HCT116 (cell line): ENCODE results near the gene SORCS2.

Experiments used
- CEBPB ChIP-seq: IDR thresholded peaks from 2 replicates; pipeline ENCODE4 v1.6.1; 2012; ENCODE audit warnings: low read depth
- EZH2 ChIP-seq: fragments of 200-600 bp; sonication (generic); IDR thresholded peaks from 2 replicates; pipeline ENCODE4 v1.6.1; 2017; ENCODE audit warnings: antibody characterized with exemption, mixed run types
- POLR2A ChIP-seq: IDR thresholded peaks from 2 replicates; pipeline ENCODE4 v1.7.0; 2011; ENCODE audit warnings: borderline replicate concordance; ENCODE audit not compliant: insufficient read depth, insufficient read length; ENCODE audit errors: extremely low read depth
- POLR2AphosphoS5 ChIP-seq: IDR thresholded peaks from 2 replicates; pipeline ENCODE4 v1.6.1; 2011; ENCODE audit warnings: mild to moderate bottlenecking, low read depth, low read length, moderate library complexity
- TF ChIP-seq, protein P1 (sequence below): IDR thresholded peaks from 2 replicates; pipeline ENCODE4 v1.6.1; 2012; ENCODE audit warnings: low read depth
- TF ChIP-seq, protein P2 (sequence below), 3 experiments: fragments of 200-600 bp in 1 of 3; sonication (generic) in 1 of 3; IDR thresholded peaks in 2 of 3; conservative IDR thresholded peaks in 1 of 3; 2 replicates each; pipeline ENCODE4 v1.5.1; 2012 to 2017; ENCODE audit warnings: low read depth in 2 of 3, low read length in 2 of 3, antibody characterized with exemption in 1 of 3, borderline replicate concordance in 1 of 3, control low read depth in 1 of 3, mild to moderate bottlenecking in 1 of 3, mixed read lengths in 1 of 3, mixed run types in 1 of 3, moderate library complexity in 1 of 3; ENCODE audit not compliant: insufficient read depth in 1 of 3

GRCh38 chr4:7770224-7771050 is 578.1 kb downstream of the SORCS2 start:
- no peak for TF ChIP-seq POLR2AphosphoS5
- no peak for TF ChIP-seq EZH2
- no peak for TF ChIP-seq CEBPB
- TF ChIP-seq, protein P1, sequence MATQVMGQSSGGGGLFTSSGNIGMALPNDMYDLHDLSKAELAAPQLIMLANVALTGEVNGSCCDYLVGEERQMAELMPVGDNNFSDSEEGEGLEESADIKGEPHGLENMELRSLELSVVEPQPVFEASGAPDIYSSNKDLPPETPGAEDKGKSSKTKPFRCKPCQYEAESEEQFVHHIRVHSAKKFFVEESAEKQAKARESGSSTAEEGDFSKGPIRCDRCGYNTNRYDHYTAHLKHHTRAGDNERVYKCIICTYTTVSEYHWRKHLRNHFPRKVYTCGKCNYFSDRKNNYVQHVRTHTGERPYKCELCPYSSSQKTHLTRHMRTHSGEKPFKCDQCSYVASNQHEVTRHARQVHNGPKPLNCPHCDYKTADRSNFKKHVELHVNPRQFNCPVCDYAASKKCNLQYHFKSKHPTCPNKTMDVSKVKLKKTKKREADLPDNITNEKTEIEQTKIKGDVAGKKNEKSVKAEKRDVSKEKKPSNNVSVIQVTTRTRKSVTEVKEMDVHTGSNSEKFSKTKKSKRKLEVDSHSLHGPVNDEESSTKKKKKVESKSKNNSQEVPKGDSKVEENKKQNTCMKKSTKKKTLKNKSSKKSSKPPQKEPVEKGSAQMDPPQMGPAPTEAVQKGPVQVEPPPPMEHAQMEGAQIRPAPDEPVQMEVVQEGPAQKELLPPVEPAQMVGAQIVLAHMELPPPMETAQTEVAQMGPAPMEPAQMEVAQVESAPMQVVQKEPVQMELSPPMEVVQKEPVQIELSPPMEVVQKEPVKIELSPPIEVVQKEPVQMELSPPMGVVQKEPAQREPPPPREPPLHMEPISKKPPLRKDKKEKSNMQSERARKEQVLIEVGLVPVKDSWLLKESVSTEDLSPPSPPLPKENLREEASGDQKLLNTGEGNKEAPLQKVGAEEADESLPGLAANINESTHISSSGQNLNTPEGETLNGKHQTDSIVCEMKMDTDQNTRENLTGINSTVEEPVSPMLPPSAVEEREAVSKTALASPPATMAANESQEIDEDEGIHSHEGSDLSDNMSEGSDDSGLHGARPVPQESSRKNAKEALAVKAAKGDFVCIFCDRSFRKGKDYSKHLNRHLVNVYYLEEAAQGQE: no peak
- TF ChIP-seq POLR2A: no peak
- TF ChIP-seq, protein P2, sequence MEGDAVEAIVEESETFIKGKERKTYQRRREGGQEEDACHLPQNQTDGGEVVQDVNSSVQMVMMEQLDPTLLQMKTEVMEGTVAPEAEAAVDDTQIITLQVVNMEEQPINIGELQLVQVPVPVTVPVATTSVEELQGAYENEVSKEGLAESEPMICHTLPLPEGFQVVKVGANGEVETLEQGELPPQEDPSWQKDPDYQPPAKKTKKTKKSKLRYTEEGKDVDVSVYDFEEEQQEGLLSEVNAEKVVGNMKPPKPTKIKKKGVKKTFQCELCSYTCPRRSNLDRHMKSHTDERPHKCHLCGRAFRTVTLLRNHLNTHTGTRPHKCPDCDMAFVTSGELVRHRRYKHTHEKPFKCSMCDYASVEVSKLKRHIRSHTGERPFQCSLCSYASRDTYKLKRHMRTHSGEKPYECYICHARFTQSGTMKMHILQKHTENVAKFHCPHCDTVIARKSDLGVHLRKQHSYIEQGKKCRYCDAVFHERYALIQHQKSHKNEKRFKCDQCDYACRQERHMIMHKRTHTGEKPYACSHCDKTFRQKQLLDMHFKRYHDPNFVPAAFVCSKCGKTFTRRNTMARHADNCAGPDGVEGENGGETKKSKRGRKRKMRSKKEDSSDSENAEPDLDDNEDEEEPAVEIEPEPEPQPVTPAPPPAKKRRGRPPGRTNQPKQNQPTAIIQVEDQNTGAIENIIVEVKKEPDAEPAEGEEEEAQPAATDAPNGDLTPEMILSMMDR (IDR thresholded peaks at IDR 0.05 in 2 of 3, conservative IDR thresholded peaks at IDR 0.05 in 1 of 3; ENCODE audit: borderline replicate concordance in 1 of 3, insufficient read depth in 1 of 3, low read depth in 2 of 3, low read length in 2 of 3): peak; percentile 46 to 65 (median 62); a peak in 5 of 6 replicates
